HCT116 (cell line): ENCODE measurements around the gene PTPN2. TPM values are rescaled to one million over a fixed set of nuclear protein-coding genes. Genes with fewer than 3 reads are reported as not detected.

Experiments
- ATAC-seq: fragments of 200-7000 bp; cut with Tn5 transposase; 2 replicates; pipeline ENCODE4 v1.9.1; 2020; ENCODE audit warnings: mild to moderate bottlenecking, moderate library complexity
- BruUV-seq: library from RNA; stranded (reverse); fragments of 400-500 nt; replicated peaks from 2 replicates; lab custom pipeline; 2021; lab: Mats Ljungman, UMichigan
- CTCF ChIA-PET: fragments of 300-600 bp; sonication (Branson Sonifier 250); formaldehyde crosslinking; loops from one replicate; lab custom pipeline; 2021; ENCODE audit warnings: antibody characterized with exemption; lab: Charles Lee
- POLR2A ChIA-PET: fragments of 300-600, 350-600 bp; sonication (Branson Sonifier 250); formaldehyde crosslinking; loops from one replicate; lab custom pipeline; 2021; ENCODE audit warnings: antibody characterized with exemption; lab: Charles Lee
- RAD21 ChIA-PET, 2 experiments: fragments of 300-600 bp; sonication (Branson Sonifier 250); formaldehyde crosslinking; loops; one replicate each; lab custom pipeline; 2023; ENCODE audit warnings: low total read pairs in 2 of 2; ENCODE audit not compliant: uncharacterized antibody in 2 of 2, unreplicated experiment in 2 of 2, low non-redundant PET in 1 of 2; lab: Charles Lee
- DNase-seq: peaks from one replicate; pipeline ENCODE4 v3.0.0-alpha.2; 2010; ENCODE audit warnings: low read depth, low spot score
- H2AFZ ChIP-seq: fragments of 200-600 bp; shearing (Covaris generic), sonication (generic); 2 replicates; pipeline ENCODE4 v1.6.1; 2017; ENCODE audit warnings: low read depth, mixed run types, mixed read lengths, antibody characterized with exemption, low read length; ENCODE audit not compliant: poor library complexity, severe bottlenecking
- H3K27ac ChIP-seq: 2 replicates; pipeline ENCODE4 v1.5.1; 2012; ENCODE audit warnings: low read depth, low read length
- H3K27me3 ChIP-seq: fragments of 200-600 bp; sonication (generic); 2 replicates; pipeline ENCODE4 v1.6.1; 2016; ENCODE audit warnings: mixed run types, low read length, mixed read lengths; ENCODE audit not compliant: insufficient read depth
- H3K36me3 ChIP-seq, 2 experiments: fragments of 200-500 bp in 1 of 2; fragments of 200-600 bp in 1 of 2; sonication (Bioruptor generic) in 1 of 2; sonication (generic) in 1 of 2; 2 replicates each; pipeline versions ENCODE4 v1.5.1 to v1.6.1; 2014 to 2016; ENCODE audit warnings: low read length in 2 of 2, inconsistent platforms in 1 of 2, mixed read lengths in 1 of 2, mixed run types in 1 of 2; ENCODE audit not compliant: insufficient read depth in 2 of 2, control insufficient read depth in 1 of 2
- H3K4me1 ChIP-seq, 2 experiments: fragments of 200-600 bp in 1 of 2; sonication (generic) in 1 of 2; 2 replicates each; pipeline versions ENCODE4 v1.5.1 to v1.6.1; 2012 to 2017; ENCODE audit warnings: low read length in 2 of 2, inconsistent platforms in 1 of 2, mild to moderate bottlenecking in 1 of 2, mixed read lengths in 1 of 2, mixed run types in 1 of 2, moderate library complexity in 1 of 2; ENCODE audit not compliant: insufficient read depth in 2 of 2, control insufficient read depth in 1 of 2
- H3K4me2 ChIP-seq: fragments of 200-600 bp; sonication (generic); 2 replicates; pipeline ENCODE4 v1.6.1; 2017; ENCODE audit warnings: mixed run types, low read length, mixed read lengths
- H3K4me3 ChIP-seq, 2 experiments: fragments of 200-600 bp in 1 of 2; sonication (generic) in 1 of 2; replicated peaks in 1 of 2; 2 replicates each; pipeline ENCODE4 v1.5.1; 2011 to 2016; ENCODE audit warnings: low read length in 2 of 2, control low read depth in 1 of 2, low read depth in 1 of 2, mild to moderate bottlenecking in 1 of 2, mixed read lengths in 1 of 2, mixed run types in 1 of 2
- H3K79me2 ChIP-seq: fragments of 200-600 bp; sonication (generic); 2 replicates; pipeline ENCODE4 v1.6.1; 2017; ENCODE audit warnings: mild to moderate bottlenecking, mixed run types, low read length, moderate library complexity, mixed read lengths; ENCODE audit not compliant: insufficient read depth
- H3K9ac ChIP-seq: fragments of 200-600 bp; sonication (generic); 2 replicates; pipeline ENCODE4 v1.6.1; 2016; ENCODE audit warnings: low read length, mixed read lengths
- H3K9me2 ChIP-seq: fragments of 200-600 bp; sonication (generic), shearing (Covaris generic); 2 replicates; pipeline ENCODE4 v1.6.1; 2017; ENCODE audit warnings: mixed run types, mild to moderate bottlenecking, moderate library complexity; ENCODE audit not compliant: insufficient read depth
- H3K9me3 ChIP-seq, 2 experiments: fragments of 200-500 bp in 1 of 2; fragments of 200-600 bp in 1 of 2; sonication (Bioruptor generic) in 1 of 2; sonication (generic) in 1 of 2; 2 replicates each; pipeline ENCODE4 v1.6.1; 2014 to 2017; ENCODE audit warnings: low read length in 2 of 2, mixed read lengths in 2 of 2, inconsistent platforms in 1 of 2, low read depth in 1 of 2, mild to moderate bottlenecking in 1 of 2, mixed run types in 1 of 2, moderate library complexity in 1 of 2; ENCODE audit not compliant: control insufficient read depth in 1 of 2, insufficient read depth in 1 of 2
- H4K20me1 ChIP-seq: fragments of 200-600 bp; sonication (generic), shearing (Covaris generic); 2 replicates; pipeline ENCODE4 v1.6.1; 2017; ENCODE audit warnings: mixed run types, mild to moderate bottlenecking, moderate library complexity; ENCODE audit not compliant: insufficient read depth
- CBX3 ChIP-seq: IDR thresholded peaks from 2 replicates; pipeline ENCODE4 v1.6.1; 2012; ENCODE audit warnings: low read depth
- CEBPB ChIP-seq: IDR thresholded peaks from 2 replicates; pipeline ENCODE4 v1.6.1; 2012; ENCODE audit warnings: low read depth
- EZH2phosphoT487 ChIP-seq: fragments of 200-600 bp; IDR thresholded peaks from 2 replicates; pipeline ENCODE4 v1.6.1; 2018; ENCODE audit warnings: antibody characterized with exemption, borderline replicate concordance
- POLR2AphosphoS5 ChIP-seq: IDR thresholded peaks from 2 replicates; pipeline ENCODE4 v1.6.1; 2011; ENCODE audit warnings: mild to moderate bottlenecking, low read depth, low read length, moderate library complexity
- TCF7L2 ChIP-seq: IDR thresholded peaks from 2 replicates; pipeline ENCODE4 v1.7.0; 2011; ENCODE audit warnings: borderline replicate concordance, inconsistent platforms; ENCODE audit not compliant: insufficient read depth, insufficient read length; ENCODE audit errors: extremely low read depth
- intact Hi-C: fragments of 100-400 bp; cut with micrococcal nuclease; formaldehyde crosslinking; loops from 2 replicates; pipeline ENCODE4 v1.10.0; 2022
- total RNA-seq: library from RNA; stranded (reverse); gene quantifications from one replicate; pipeline ENCODE4 v1.2.1, GENCODE V29; 2021; ENCODE audit not compliant: unreplicated experiment
- TF ChIP-seq, protein P1 (sequence below): IDR thresholded peaks from 2 replicates; pipeline ENCODE4 v1.6.1; 2012
- TF ChIP-seq, protein P2 (sequence below): IDR thresholded peaks from 2 replicates; pipeline ENCODE4 v1.6.1; 2012
- TF ChIP-seq, protein P3 (sequence below), 3 experiments: fragments of 200-600 bp in 1 of 3; sonication (generic) in 1 of 3; IDR thresholded peaks in 2 of 3; conservative IDR thresholded peaks in 1 of 3; 2 replicates each; pipeline ENCODE4 v1.5.1; 2012 to 2017; ENCODE audit warnings: low read depth in 2 of 3, low read length in 2 of 3, antibody characterized with exemption in 1 of 3, borderline replicate concordance in 1 of 3, control low read depth in 1 of 3, mild to moderate bottlenecking in 1 of 3, mixed read lengths in 1 of 3, mixed run types in 1 of 3, moderate library complexity in 1 of 3; ENCODE audit not compliant: insufficient read depth in 1 of 3

The PTPN2 gene
- total RNA-seq, 1 experiment from 2014 or later: 50.3 TPM

DNA sequence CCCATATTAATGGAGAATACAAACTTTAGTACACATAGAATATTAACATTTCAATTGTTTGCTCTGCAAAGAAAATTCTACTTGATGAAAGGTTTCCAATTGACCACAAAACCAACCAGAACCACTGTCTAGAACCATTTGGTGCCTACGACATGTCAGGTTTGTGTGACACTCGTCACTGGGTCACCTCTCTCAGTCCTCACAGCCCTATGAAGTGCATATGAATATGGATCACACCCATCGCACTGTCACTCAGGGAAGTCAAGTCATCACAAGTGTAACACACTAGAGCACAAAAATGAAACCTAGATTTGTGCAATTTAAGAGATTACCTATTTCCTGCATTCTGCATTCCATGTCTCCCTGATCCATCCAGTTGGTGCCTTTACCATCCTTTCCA is 43.7 kb downstream of the PTPN2 start:
- Histone ChIP-seq H3K27me3 (no peaks in the 10 kb centered on the region), H2AFZ (no peak overlapping the region), H3K4me1 (peaks cover 9% of the 10 kb centered on the region in 2 experiments), H3K27ac (no peak overlapping the region), H3K4me3 (no peak overlapping the region), H3K9me2 (no peaks in the 10 kb centered on the region), H3K4me2 (no peak overlapping the region), H4K20me1 (peaks cover 5% of the 10 kb centered on the region; the same call in 1 of the 2 replicates), H3K9ac (no peak overlapping the region), H3K36me3 (no peaks in the 10 kb centered on the region), H3K9me3 (no peaks in the 10 kb centered on the region), H3K79me2 (peaks cover 68% of the 10 kb centered on the region)
- no peak for ATAC-seq
- ChIA-PET POLR2A (no interaction called here), RAD21 (no interaction called here), CTCF (no interaction called here)
- DNase-seq: no peak
- TF ChIP-seq POLR2AphosphoS5 (no peak), CBX3 (no peak), CEBPB (no peak), EZH2phosphoT487 (no peak), TCF7L2 (no peak)
- TF ChIP-seq, protein P1, sequence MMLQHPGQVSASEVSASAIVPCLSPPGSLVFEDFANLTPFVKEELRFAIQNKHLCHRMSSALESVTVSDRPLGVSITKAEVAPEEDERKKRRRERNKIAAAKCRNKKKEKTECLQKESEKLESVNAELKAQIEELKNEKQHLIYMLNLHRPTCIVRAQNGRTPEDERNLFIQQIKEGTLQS: no peak
- TF ChIP-seq, protein P2, sequence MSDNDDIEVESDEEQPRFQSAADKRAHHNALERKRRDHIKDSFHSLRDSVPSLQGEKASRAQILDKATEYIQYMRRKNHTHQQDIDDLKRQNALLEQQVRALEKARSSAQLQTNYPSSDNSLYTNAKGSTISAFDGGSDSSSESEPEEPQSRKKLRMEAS: no peak
- TF ChIP-seq, protein P3, sequence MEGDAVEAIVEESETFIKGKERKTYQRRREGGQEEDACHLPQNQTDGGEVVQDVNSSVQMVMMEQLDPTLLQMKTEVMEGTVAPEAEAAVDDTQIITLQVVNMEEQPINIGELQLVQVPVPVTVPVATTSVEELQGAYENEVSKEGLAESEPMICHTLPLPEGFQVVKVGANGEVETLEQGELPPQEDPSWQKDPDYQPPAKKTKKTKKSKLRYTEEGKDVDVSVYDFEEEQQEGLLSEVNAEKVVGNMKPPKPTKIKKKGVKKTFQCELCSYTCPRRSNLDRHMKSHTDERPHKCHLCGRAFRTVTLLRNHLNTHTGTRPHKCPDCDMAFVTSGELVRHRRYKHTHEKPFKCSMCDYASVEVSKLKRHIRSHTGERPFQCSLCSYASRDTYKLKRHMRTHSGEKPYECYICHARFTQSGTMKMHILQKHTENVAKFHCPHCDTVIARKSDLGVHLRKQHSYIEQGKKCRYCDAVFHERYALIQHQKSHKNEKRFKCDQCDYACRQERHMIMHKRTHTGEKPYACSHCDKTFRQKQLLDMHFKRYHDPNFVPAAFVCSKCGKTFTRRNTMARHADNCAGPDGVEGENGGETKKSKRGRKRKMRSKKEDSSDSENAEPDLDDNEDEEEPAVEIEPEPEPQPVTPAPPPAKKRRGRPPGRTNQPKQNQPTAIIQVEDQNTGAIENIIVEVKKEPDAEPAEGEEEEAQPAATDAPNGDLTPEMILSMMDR (IDR thresholded peaks at IDR 0.05 in 2 of 3, conservative IDR thresholded peaks at IDR 0.05 in 1 of 3; ENCODE audit: borderline replicate concordance in 1 of 3, insufficient read depth in 1 of 3, low read depth in 2 of 3, low read length in 2 of 3): no peak
- intact Hi-C loops: no loop called here
- no TSS peak for BruUV-seq
